Activated CD4-positive, alpha-beta T cell treated with anti-CD3 and anti-CD28 coated beads, Interleukin-2, amount 50 U/mL, for 24 hours (primary cell): ENCODE results near the gene EDIL3.
"Not testable (repeated sequence)": the region's sequence is repeated elsewhere in the genome, so short reads cannot be mapped to it uniquely, and the experiment has no call there.

Experiments used
- DNase-seq, 2 donors: peaks; one replicate each; pipeline ENCODE4 v3.0.0-alpha.2; 2020; ENCODE audit warnings: low read depth in 1 of 2, low spot score in 1 of 2

Gene EDIL3

GRCh38 chr5:84197538-84197937 lies 187.1 kb downstream of the EDIL3 start:
- DNase-seq = no peak

- DNase-seq = no peak
Observed at GRCh38 chr5:84191281-84191680, 193.4 kb downstream of the EDIL3 start.

DNA sequence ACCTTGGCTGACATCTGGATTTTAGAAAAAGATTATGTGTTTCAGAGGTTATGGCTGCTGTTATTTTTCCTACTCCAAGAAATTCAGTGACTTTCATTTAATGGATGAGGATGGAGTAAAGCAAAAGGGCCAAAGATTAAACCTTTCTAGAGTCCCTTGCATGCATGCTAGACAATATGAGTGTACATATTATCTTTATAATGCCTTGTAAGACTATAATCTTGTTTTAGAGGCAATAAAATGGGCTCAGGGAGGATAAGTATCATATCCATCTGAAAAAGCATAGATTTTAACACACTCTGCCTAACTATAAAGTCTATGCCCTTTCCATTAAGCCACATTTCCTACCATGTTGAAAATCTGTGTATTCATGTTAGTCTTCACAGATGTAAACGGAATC lies 199.8 kb downstream of the EDIL3 start:
- no peak for DNase-seq

GRCh38 chr5:84181093-84181492 lies 203.6 kb downstream of the EDIL3 start:
- no peak for DNase-seq

DNA sequence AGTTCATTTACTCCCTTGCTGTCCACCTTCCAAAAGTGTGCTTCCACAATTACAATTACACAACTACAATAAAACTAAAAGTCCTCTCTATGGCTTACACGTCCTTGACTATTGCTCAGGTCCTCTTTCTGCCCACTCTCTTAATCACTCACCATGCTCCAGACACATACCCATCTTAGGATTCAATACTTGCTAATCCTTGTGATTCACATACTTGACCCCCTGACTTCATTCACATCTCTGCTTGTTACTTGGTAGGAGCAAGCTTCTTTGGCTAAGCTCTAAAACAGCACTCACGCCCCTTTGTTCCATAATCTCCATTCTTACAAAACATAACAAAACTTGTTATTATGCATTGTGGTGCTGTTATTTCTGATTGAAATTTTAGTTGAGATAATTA lies 215.8 kb downstream of the EDIL3 start:
- DNase-seq = no peak

- DNase-seq = no peak
Observed at GRCh38 chr5:84163671-84164070, 221.0 kb downstream of the EDIL3 start.

DNA sequence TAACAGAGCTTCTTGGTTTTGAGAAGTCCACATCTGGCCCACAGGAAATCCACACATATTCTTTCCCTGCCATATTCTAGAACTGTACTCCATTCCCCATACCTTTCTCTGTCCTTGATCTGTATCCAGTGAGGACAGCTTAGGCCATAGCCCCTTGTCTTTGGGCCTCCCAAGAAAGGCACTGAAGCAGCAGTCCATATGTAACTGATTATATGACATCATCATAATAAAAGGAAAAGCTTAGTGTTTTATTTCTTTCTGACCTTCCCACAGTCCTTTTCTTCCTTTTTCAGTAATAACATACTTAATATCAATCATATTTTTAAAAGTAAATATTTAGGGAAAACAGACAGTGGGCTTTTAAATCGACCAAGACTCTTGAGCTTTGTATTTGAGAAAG lies 222.0 kb downstream of the EDIL3 start:
- DNase-seq = no peak

DNA sequence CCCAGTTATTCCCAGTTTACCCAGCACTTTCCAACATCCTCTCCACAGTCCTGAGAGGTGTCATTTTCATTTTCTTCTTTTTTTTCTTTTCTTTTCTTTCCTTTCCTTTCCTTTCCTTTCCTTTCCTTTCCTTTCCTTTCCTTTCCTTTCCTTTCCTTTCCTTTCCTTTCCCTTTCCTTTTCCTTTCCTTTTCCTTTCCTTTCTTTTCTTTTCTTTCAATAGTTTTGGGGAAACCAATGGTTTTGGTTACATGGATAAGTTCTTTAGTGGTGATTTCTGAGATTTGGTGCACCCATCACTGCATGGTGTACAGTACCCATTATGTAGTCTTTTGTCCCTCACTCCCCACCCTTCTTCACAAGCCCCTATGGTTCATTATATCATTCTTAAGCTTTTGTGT lies 224.0 kb downstream of the EDIL3 start:
- DNase-seq = not testable (repeated sequence)

- DNase-seq = no peak
Observed at GRCh38 chr5:84149094-84149493, 235.6 kb downstream of the EDIL3 start.

- no peak for DNase-seq
Observed at GRCh38 chr5:84148651-84149050, 236.0 kb downstream of the EDIL3 start.

DNA sequence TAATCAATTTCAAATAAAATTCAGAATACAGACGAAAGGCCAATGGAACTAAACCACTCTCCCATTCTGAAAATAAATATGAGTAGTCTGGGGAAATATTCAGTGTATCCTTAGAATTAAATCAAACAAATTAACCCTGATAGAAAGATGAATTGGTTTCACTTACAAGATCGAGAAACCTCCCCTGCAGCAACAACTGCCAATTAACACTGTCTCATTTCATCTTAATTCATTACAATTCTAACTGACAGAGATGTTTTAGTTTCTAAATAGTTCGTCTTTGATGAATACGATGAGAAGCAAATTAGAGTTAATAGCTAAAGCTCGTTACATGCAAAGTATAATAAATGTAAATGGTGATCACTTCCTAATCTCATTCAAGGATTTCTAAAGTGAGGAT lies 247.1 kb downstream of the EDIL3 start:
- no peak for DNase-seq

DNA sequence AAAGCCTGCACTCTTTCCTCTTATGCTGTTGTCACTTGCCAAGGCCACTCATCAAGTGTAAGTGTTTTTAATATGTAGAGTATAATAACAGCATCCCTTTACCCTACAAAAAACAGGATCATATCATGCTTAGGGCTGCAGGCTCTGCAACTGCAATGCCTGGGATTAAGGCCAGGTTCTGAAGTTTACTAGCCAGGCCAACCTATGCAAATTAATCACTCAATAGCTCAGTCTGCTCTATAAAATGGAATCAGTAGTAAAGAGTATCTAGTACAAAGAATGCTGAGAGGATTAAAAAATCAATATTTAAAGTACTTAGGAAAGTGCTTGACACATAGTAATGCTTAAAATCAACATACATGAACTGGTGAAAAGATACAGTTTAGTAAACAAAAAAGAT lies 253.3 kb downstream of the EDIL3 start:
- DNase-seq = no peak

DNA sequence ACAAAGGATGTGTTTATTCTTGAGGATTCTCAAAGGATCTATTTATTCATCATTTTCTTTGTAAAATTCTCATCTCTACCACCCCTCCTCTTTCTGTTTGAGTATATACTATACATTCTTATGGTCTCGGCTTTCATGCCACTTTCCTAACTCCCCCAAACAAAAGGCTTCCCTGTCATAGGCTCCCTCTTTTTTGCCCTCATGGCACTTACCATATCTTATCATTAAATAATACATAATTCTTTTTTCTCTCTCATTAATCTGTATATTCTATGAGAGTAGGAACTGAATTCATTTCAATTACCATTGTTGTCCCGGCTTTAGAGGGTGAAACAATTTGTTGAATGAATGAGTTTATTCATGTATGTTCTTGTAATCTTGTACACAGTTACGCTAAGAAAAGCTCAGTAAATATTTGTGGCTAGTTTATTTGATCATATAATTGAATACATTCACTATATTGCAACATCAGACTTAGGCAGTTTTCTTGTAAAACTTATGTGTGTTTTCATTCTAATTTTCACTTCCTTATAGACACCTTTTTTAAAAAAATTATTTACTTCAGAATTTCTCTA lies 254.6 kb downstream of the EDIL3 start:
- no peak for DNase-seq

DNA sequence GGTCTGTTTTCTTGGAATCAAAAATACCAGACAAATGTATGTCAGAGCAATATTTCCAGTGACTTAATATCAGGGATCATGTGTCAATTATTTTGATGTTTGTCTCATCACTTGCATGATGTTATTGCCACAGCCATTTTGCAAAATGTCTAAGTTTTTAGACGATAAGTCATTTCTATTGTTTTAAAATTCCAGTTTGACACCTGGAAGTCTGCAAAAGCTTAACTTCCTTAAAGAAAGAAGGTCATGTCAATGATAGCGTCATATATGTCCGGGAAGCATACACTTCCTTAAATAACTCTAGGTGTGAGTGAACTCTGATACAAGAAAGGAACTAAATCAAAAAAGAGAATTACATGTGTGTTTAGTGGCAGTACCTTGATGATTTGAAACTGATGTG lies 259.5 kb downstream of the EDIL3 start:
- no peak for DNase-seq

DNA sequence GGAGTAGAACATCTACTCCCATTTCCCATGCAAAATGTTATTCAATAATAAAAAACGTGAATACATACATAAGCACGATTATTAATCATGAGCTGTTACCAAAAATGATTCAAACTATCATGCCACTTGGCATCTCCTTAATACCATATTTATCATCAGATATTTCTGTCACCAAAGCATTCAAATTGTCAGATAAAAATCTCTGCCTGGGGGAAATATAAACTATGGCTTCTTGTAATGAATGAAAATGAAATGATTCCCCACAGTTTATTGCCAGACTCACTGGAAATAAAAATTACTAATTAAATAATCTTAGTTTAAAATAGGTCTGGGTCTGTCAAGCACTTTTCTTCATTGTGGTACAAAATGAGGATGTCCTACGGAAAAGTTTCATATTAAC lies 265.4 kb downstream of the EDIL3 start:
- no peak for DNase-seq

GRCh38 chr5:84118551-84118950 lies 266.1 kb downstream of the EDIL3 start:
- DNase-seq = no peak

DNA sequence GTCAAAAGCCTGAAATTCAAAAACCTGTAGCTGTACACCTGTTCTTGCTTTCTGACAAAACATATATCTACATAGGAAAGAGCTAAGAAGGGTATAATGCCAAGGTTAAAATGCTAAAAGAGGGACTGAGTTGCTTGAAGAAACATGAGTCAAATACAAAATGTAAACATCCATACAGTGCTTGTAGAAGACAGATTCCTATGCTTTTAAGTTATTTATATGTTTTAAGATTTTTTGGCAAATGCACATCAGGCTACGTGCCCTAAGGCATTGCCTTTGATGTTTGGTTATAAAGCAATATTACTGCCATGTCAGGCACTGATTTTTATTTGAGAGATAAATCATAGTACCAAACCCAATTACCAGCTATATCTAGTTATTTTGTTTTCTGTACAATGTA lies 269.0 kb downstream of the EDIL3 start:
- no peak for DNase-seq

DNA sequence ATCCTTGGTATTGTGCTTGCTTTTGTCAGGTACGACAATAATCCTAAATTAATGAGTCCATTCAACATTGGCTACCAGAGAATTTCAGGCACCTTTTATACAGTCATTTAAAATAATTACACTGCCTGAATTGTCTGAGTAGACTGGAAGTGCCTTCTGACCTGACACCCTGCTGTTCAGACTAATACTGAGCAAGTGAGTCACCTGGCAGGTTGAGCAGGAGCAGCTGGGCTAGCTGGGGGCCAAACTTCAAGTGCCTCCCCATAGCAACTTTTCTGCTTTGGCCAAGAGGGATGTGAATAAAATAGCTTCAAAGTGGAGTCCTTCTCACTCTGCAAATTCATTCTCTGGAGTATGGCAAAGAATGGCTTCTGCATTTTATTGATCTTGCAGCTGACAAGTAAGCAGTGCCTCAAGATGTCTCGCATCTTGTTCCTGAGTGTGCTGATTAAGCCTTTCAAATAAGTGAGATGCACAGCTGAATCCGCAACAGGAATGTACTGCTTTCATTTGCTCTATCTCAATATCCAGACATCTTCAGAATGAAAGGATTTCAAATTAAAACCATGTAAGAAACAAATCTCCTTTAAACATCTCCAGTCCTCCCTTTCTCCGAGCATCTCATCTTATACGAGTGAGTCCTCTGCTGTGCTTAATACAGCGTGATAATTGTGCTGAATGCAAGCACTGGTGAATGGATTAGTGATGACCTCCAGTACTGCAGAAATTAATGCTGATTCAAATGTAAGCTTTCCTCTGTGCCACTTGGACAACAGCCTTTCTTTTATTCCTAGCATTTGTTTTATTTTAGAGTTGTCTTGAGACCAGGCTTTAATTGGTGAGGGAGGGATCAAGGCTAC lies 271.2 kb downstream of the EDIL3 start:
- no peak for DNase-seq

DNA sequence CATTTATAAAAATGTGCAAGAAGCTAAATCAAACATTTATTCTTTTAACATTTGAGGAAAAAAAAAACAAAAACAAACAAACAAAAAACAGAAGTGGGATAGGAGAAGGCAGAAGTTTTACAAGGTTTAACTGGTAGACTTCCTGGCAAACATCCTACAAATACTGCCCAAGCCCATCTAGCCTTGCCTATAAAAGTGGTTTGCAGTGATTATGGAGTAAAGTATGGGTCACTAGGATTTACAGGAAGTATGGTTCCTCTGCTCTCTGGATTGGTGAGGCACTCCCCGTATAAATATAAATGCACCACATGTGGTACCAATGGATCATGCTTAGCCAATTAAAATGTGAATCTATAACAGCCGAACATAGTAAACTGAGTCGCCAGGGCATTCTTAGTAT lies 291.9 kb downstream of the EDIL3 start:
- no peak for DNase-seq

DNA sequence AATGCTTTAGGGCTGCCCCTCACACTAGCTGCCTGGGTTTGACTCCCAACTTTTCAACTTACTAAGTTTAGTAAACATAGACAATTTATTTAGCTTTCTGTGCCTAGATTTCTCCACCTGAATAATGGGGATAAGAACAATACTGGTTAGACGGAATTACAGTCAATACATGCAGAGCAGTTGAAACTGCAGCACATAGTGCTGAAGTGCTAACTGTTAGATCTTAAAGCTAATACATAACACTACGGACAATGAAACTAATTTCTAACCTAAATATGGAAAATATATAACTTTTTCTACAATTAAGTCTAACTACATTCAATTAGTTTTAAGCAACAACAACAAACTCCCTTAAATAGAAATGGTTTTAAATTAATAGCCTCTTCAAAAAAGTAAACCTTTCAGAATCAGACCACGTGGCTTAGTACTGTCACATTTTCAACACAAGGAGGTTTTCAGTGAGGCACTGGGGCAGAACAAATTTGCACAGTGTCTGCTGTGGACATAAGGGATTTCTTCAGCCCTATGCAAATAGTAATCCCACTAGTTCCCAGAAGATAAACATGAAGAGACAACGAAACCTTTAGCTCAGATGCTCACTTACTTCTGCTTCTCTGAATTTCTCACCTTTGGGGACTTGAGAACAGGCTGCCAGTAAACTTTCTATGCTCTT lies 293.4 kb downstream of the EDIL3 start:
- no peak for DNase-seq

DNA sequence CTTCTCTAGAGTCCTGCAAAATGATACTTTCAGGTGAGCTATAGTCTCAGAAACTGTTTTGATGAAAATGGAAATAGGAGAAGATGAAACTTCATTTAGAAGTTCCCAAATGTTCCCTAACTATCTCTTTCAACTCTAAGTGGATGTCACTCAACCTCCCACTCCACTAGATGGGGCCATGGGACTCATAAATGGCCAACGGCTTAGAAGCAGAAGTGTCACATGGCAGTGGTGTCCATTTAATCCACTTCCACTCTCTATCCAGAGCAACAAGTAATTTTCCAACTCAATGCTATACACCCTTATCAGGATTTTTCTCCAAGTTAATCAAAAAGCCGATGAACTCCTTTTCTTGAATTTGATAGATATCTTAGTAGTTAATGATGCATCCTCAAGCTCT lies 295.7 kb downstream of the EDIL3 start:
- DNase-seq = no peak

DNA sequence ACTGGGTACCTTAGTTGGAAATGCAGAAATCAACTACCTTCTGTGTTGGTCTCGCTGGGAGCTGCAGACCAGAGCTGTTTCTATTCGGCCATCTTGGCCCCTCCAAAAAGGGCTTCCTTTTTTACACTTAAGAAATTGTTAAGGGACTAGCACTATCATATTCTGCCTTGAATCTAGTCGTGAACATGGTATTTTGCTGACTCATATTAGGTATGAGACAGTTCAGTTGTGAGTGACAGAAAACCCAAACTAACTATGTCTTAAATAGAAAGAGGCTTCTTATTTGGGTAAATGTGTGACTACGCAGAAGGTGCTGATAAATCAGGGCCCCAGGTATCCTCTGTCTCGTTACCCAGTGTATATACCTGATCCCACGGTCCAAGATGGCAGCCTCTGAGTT lies 298.2 kb downstream of the EDIL3 start:
- no peak for DNase-seq
